ENCODE measurements around the gene NPAS3.

Gene NPAS3

DNA sequence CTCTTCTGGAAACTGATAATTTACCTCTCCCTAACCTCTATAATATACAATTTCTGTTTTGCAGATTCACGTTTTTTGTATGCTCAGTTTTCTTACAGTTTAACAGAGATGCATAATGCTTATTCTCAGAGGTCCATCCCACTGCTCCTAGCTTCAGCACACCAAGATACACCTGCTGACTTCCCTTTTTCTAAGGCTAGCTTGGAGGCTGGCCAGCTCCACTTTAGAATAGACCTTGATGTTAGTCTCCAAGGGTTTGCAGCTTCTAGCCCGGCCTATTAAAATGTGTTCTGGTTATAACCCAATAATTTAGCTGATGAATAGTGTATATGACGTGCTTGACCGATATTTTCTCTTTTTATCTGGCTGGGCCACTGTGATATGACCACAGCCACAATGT is 751.0 kb downstream of the NPAS3 start:
- no peak for DNase-seq

DNA sequence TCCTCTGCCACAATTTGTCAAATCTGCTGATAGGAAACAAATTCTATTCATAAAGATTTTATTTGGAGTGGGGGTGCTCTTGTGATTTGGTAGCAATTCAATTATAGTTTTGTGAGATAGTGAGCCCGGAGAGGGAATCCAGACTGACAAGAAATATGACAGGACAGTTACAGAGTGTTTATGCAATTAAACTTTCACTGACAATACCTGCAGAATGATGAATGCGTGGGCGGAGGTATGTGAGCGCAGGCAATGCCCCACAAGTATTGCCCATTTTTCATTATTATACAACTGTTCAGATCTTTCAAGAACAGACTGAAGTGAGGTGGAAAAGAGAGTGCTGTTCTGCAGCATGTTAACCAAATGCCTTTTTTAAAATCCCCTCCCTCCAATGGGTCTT is 753.2 kb downstream of the NPAS3 start:
- no peak for DNase-seq

DNA sequence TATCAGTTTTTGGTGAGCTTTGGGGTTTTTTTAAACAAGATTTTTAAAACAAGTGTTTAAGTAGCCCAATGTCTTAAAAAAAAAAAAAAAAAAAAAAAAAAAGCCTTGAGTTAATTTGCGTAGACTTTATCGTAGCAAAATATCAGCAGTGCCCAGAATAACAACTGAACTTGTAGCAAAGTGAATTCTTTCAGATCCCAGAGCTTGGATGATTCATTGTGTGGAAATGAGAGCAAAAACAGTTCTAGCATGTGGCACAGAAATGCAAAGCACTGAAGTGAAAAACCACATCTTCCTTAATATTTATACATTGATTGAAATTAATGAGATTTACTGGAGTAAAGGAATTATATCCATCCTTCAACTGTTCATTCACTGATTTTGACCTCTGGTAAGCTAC is 754.1 kb downstream of the NPAS3 start:
- DNase-seq = no peak

DNA sequence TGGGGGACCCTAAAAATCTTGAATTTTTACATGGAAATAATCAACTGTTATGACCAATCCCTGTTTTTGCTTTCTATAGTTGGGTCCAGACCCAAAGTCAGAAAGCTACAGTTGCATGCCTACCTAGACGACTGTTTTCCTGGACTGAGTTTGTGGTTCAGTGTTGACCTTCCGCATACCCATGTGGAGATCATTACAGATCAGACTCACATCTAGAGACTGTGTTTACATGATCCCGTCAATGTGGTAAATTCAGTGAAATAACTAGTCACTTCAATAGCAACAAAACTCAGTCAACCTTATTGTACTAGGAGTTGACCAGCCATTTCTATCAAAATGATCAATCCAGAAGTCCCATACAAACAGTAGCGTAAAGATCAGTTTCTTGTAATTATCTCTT is 754.6 kb downstream of the NPAS3 start:
- DNase-seq = no peak

DNA sequence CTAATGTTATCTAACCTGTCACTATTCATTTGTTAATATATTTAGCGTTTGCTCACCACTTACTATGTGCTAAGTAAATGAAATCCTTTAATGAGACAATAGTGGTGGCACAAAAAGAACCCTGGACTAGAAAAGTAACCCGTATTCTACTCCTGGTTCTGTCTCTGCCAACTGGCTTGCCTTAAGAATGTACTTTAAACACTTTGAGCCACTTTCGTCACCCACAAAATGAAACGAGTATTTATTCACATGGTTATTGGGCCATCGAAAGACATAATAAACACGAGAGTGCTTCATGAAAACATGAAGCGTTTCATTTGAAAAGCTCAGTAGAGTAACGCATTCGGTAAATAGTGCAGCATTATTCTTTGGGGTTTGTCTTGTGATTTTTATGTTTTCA is 757.5 kb downstream of the NPAS3 start:
- no peak for DNase-seq

DNA sequence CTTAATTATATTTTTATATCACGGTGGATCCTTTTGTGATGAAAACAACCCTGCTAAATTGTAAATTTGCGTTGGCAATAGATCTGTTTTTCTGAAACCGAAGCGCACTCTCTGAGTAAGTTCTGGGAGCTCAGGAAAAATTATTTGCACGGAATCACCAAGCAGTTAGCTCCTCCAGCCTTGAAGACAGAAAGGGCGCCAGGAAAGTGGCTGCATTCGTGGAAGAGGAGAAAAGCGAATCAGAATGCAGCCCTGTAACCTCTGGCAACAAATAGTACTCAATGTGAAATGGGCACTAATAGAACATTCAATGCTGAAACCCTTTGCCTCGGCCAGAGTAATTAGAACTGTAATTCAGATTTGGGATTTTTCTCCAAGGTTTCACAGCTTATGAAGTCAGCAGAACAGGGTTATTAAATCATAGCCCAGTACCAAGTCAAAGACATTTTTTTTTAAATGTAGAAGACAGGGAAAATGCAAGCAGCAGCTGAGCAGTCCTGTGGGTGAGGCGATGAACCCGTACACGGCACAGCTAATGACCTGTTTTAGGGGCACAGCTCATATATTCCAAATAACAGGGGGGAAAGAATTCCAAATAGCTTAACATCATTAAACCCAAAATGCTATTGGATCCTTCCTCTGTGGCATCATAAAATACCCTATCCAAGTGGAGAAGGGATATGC is 760.8 kb downstream of the NPAS3 start:
- no peak for DNase-seq

DNA sequence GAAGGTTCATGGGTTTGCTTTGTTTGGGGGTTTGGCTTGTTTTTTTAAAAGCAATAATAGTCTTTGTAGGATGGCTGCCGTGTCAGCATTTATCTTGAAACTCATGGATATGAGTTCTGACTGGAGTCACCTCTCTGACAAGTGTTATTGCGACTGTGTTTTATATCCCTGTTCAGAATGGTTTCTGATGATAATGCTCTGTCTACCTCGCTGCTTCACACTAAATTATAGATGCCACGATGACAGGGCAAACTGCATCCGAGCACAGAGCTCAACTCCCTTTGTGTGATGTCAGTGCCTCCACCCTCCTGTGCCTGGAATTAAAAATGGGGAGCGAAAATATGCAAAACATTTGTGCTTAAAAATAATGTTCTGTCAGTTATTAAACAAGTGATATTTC is 761.4 kb downstream of the NPAS3 start:
- no peak for DNase-seq

DNA sequence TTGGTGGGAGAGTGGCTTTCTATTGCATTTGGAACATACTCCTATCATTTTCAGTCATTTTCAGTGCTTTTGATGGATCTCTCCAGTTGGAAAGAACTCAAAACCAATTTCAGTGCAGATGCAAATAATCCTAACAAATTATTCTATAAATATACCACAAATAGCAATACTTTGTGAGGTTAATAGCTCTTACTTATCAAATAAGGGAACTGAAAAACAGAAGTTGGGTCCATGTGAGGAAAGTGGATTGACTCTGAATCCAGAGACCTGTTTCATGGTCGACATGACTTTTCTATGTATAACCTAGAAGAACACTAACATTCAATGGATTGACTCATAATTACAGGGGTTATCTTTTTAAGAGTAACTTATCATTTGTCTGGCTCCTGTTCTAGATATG is 763.6 kb downstream of the NPAS3 start:
- DNase-seq = no peak

DNA sequence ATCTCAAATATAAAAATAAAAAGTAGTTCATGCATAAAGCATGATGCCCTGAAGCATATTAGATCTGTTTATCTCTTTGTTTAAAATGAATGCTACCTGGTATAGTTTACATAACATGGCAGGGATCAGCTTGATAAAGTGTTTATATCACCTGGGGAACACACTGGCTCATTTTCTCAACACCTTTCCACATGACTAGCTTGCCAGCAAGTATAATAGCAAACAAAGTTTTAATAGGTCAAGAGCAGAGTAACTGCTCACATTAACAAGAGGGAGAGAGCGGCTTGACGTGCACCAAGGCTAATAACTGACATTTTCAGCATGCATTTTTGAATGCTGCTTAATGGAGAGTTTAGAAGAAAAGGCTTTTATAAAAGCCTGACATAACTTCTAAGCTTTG is 765.8 kb downstream of the NPAS3 start:
- no peak for DNase-seq

DNA sequence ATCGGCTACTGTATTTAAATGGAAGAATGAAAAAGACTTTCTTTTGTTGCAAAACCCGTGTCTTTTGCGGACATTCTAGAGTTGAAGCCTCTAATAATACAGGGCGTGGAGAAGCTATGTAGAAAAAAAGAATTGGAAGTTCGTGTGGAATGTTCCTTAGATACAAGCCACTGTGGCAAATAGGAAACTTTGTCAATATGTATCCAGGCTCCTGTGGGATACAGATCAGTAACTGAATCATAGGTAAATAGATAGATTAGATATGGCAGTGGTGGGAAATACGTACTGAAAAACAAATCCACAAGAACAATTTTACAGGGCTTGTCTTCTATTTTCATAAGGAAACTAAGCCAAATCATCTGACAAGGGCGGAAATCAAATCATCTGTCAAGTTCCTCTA is 766.8 kb downstream of the NPAS3 start:
- no peak for DNase-seq

DNA sequence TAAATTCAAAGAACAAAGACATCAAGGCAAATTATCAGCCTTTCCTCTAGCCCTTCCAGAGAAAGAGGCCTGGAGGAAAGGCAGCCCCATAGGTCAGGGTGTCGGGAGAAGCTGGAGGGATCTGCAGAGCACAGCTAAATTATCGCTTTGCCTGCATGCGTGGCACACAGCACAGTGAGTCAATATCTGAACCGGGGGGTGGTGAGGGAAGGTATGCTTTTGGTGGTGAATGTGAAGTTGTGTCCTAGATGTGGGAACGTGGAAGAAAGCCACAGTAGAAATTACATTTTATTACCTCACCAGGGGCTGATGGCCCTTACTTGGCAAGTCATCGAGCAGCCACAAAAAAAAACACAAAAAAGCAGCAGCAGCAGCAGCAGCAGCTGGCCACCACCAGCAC is 769.0 kb downstream of the NPAS3 start:
- no peak for DNase-seq

DNA sequence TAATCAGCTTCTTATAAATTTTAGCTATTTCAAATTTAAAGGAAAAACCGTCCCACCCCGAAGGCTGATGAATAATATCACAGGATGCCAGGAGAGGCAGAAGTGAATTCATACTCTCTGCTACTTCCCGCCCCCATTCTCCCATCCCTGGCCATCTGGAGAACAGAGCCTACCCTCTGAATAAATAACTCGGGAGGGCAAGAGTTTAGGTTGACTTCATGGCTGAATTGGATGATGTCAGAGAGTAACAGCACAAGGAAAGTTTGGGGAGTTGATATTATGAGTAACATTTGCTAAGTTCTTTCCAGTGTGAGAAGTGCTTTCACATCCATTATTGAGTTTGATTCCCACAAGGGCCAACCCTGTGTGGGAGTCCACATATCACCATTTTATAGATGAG is 770.6 kb downstream of the NPAS3 start:
- no peak for DNase-seq

DNA sequence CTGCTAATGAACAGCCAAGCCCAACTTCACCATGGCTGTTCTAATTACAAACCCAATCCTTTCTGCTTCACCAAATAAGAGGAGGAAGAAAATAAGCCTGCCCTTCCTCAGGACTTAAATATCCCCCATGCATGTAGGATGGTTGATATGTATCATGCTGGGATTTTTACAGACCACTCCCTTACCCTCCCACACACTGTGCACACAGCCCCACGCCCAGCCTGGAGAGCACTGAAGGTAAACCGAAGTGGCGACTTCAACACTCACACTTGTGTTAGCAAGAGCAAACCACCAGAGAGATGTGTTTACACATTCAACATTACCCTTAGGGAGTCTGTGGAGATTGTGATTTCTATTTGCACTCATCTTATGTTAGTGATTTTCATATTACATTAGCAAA is 771.0 kb downstream of the NPAS3 start:
- DNase-seq = no peak

DNA sequence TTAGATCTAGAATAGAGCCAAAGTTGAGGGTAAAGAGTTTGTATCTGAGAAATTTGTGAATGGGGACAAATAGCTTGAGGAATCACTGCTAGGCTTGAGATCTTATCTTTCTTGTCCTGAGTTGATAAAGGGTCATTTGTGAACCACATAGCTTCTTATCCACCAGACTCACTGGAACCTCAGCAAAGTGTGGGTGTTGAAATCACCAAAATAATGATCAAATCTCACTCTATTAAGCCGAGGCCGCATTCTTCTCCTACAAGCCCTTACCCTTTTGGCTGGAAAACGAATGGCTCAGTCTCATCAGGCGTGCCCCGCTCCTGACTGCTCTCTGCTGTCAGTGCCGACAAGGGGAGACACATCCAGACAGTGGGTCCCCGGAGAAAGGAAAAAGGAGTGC is 771.6 kb downstream of the NPAS3 start:
- DNase-seq = no peak

DNA sequence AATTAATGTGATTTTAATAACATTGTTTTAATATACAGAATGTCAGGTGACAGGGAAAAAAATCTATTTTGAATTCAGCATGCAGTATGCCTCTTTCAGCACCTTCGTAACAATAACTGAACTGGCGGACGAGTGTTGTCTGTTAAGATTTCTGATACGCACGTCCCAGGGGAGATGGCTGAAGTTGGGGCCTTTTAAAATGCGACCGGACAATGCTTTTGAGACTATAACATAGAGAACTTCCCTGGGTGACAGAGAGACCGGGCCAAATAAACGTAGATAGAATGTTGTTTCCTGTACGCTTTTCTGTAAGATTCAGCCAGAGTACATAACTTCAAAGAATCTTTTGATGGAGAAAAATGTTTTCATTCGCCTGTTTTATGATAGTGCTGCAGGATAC is 772.5 kb downstream of the NPAS3 start:
- DNase-seq = no peak

DNA sequence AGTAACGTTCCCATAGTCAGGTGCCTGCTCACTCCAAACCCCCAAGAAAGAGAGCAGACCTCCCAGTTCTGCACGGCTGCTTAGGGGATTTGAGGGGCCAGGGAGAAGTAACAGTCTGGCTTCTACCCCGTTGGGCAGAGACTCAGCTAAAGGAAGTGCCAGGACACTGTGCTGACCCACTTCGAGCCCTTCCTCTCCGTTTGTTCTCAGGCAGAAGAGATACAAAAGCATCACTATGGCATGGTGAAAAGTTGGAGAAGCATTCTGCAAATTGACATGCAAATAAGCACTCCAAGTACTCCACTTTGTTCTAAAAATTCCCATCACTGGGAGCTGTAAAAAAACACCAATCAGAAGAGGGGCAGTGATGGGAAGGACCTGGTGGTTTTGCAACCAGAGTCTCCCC is 773.1 kb downstream of the NPAS3 start:
- DNase-seq = no peak

DNA sequence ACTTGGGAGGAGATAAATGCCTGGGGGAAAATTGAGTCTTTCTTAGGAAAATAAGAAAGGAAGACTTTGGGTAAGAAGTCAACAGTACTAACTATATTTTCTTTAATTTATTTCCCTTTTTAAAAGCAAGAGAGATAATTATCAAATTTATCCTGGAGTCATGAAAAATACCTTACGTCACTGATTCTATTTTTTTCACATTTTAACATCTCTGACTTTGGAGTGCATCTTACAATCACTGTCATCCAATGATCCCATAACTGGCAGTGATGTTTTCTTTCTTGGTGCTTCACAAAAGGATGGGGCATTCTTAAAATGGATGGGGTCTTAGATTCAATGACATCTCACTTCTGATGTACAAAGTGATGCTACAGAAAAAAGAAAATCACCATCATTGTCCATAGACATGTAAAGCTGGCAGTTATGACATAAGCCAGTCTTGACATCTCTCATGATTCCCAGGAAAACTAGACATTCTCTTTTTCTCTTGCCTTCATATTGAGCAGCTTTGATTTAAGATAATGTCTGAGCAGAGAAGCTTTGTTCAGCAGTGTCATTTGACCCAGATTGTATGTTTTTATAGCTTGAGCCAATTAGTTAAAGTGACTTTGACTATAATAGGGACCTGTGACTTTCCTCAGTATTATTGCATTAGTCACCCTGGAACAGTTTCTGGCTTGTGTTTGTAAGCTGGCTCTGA is 776.0 kb downstream of the NPAS3 start:
- no peak for DNase-seq

DNA sequence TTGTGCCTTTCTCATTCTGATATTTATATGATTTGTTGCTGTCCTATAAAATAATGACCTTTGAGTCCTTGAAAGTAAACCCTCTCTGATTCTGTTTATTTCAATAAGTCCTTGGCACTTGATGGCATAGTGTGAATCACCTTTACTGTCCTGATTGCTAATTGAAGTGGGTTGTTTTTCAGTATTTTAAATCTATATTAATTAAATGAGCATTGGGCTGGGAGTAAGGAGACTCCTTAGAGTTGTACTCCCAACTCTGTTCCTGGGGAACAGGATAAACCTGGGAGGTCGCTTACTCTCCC is 776.5 kb downstream of the NPAS3 start:
- no peak for DNase-seq

DNA sequence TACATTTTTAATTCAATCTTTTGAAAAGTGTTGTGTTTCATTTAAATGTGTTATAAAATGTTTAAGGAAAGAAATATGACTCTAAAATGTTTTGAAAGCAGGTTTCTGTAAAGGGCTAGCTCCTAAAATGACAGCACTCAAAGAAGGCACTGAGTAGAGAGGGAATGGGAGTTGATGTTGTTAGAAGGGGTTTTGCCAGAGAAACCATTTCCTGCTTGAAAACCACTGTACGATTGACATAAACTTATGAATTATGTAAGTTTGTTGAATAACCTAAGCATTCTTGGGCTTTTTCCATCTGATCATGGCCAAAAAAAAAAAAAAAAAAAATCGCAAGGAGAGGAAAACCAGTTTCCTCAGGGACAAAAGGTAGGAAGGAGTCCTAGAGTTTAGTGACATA is 778.2 kb downstream of the NPAS3 start:
- DNase-seq = no peak

DNA sequence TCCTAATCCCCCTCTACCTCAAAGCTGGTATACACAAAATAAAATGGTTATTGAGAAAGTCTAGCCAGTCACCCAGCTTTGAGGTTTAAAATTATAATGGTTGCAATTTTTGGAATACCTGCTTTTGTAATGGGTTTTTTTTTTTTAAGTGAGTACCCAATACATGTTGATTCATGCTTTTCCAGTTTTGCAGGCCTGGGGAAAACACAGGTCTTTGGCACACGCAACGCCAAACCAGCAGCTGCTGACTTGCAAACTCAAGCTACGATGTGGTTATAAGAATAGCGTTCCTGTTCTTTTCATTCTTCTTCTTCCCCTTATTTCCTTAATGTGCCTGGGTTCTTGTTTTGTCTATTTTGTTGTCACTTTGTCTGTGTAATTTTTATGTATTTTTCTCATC is 779.2 kb downstream of the NPAS3 start:
- DNase-seq = no peak

DNA sequence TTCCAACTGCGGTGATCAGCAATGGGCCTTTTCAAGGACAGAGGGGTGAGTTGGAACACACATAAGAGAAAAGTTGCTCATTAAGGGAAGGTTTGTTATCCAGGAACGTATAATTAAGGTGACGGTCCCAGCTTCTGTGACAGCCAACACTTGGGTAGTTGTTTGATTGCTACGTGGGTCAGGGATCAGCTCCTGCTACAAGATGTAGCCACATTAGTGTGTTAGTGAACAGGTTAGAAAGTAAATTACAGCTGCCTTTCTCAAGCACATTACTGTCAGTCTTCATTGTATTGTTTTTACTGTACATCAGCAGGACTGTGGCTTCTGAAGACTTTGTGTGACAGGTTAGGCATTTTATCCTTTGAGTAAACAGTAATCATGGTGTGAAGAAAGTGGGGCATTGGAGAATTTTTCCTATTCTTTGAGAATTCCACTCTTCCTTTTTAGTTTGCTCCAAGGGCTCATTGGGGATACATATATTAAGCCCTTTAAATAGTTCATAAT is 781.7 kb downstream of the NPAS3 start:
- no peak for DNase-seq

DNA sequence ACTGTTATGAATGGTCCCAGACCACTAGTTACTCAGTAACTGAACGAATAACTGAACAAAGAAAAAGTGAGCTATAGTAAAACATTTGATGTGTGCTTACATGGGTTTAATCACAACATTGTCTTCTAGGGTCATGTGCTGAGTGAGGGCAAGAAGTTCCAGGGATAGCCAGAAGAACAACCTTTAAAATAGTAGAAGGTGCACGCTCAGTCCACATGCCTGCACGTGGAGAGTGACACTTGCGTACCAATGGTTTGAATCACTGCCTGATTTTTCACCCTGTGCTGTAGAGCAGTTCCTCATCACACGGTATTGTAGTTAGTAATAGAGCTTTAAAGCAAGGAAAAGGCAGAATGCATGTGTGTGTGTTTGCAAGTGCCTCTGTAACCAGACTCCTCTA is 788.0 kb downstream of the NPAS3 start:
- no peak for DNase-seq

DNA sequence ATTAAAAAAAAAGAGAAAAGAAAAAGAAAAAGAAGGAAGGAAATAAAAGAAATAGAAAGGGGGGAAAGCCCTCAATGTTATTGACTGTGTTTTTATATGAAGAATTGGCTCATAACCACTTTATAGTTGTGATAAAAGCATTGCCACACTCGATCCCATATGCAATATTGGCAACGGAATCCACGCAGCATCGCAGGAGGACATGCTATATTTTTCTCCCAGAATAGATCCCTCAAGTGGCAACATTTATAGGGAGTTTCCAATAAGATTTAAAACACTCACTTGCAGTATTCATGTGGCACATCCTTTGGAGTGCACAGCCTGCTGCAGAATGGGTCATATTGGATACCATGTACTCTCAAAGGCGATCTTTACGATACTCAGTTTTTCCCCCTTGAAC is 788.9 kb downstream of the NPAS3 start:
- DNase-seq = no peak

DNA sequence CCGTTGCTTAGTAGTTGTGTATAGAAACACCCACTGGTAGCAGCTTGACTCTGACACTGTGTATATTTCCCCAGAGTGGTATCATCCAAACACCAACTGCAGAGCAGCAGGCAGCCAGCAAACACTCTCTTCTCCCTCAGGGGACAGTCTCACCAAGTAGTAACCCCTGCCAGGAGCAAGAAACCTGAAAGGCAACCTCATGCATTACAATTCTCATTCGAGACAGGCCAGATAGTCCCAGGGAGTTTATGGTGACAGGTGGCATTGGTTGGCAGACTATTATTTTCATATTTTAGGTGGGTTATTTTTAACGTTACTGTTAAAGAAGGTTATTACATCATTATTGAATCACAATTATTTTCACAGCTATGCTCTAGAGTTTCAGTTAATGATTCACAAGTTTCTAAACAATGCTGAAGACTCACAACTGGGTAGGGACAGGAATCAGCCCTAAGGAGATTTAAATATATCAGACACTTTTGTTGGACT is 789.4 kb downstream of the NPAS3 start:
- no peak for DNase-seq

DNA sequence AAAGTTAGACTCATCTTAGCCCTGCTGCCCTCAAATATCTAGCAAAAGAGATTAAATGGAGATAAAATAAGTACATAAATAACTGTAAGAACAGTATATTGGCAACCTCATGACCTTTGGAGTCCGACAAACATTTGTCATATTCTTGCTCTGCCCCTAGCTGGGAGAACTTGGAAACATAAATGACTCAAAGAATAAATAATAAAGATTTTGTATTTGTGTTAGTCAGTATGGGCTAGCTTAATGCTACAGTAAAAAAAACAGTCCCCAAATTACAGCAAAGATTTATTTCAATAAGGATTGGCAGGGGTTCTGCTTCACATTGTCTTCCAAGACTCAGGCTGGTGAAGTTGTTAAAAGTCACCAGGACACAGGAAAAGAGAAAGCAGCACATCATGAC is 791.5 kb downstream of the NPAS3 start:
- DNase-seq = no peak
